GM21360 (cell line): Measurements from ENCODE around the gene SLC39A11.
"Not testable (repeated sequence)": the region's sequence is repeated elsewhere in the genome, so short reads cannot be mapped to it uniquely, and the experiment has no call there.

Source experiments
- ATAC-seq: cut with Tn5 transposase; IDR thresholded peaks from one replicate; pipeline ENCODE4 v1.9.1; 2021; ENCODE audit warnings: mild to moderate bottlenecking, moderate library complexity; ENCODE audit not compliant: unreplicated experiment

The SLC39A11 gene

GRCh38 chr17:73072219-73072962, 20.1 kb downstream of the SLC39A11 start:
- ATAC-seq, result no peak

- no peak for ATAC-seq
Observed at GRCh38 chr17:73071066-73071999, 21.2 kb downstream of the SLC39A11 start.

- no peak for ATAC-seq
Observed at GRCh38 chr17:73069841-73070240, 22.6 kb downstream of the SLC39A11 start.

GRCh38 chr17:73069164-73069770, 23.2 kb downstream of the SLC39A11 start:
- ATAC-seq, result no peak

- no peak for ATAC-seq
Observed at GRCh38 chr17:73068322-73069153, 23.9 kb downstream of the SLC39A11 start.

GRCh38 chr17:73067699-73068098, 24.8 kb downstream of the SLC39A11 start:
- not testable (repeated sequence) for ATAC-seq

- ATAC-seq, result no peak
Observed at GRCh38 chr17:73067075-73067474, 25.4 kb downstream of the SLC39A11 start.

GRCh38 chr17:73066148-73066884, 26.2 kb downstream of the SLC39A11 start:
- ATAC-seq, result no peak

- ATAC-seq, result no peak
Observed at GRCh38 chr17:73065376-73065775, 27.1 kb downstream of the SLC39A11 start.

GRCh38 chr17:73064084-73064938, 28.2 kb downstream of the SLC39A11 start:
- ATAC-seq, result no peak

- ATAC-seq, result no peak
Observed at GRCh38 chr17:73062726-73063125, 29.8 kb downstream of the SLC39A11 start.

GRCh38 chr17:73061161-73061560, 31.3 kb downstream of the SLC39A11 start:
- no peak for ATAC-seq

GRCh38 chr17:73060721-73061120, 31.8 kb downstream of the SLC39A11 start:
- no peak for ATAC-seq

GRCh38 chr17:73059713-73060112, 32.8 kb downstream of the SLC39A11 start:
- ATAC-seq, result not testable (repeated sequence)

GRCh38 chr17:73058022-73058421, 34.5 kb downstream of the SLC39A11 start:
- ATAC-seq, result no peak

GRCh38 chr17:73057196-73057595, 35.3 kb downstream of the SLC39A11 start:
- ATAC-seq, result no peak

GRCh38 chr17:73052923-73053322, 39.6 kb downstream of the SLC39A11 start:
- ATAC-seq, result no peak

- ATAC-seq, result no peak
Observed at GRCh38 chr17:73050797-73051196, 41.7 kb downstream of the SLC39A11 start.

GRCh38 chr17:73048170-73048569, 44.3 kb downstream of the SLC39A11 start:
- ATAC-seq, result no peak
